HL-60 (cell line): ENCODE measurements around the gene CNTNAP2.

Experiments used
- DNase-seq, 2 experiments: peaks; one replicate each; pipeline ENCODE4 v3.0.0-alpha.2; 2010 to 2020; ENCODE audit warnings: low read depth in 1 of 2, low spot score in 1 of 2
- H3K27ac ChIP-seq: fragments of 250-450 bp; sonication (Bioruptor Pico); replicated peaks from 2 replicates; pipeline ENCODE4 v1.5.1; 2020; ENCODE audit warnings: mild to moderate bottlenecking, moderate library complexity
- H3K27me3 ChIP-seq: fragments of 250-450 bp; sonication (Bioruptor Pico); 2 replicates; pipeline ENCODE4 v1.5.1; 2021; ENCODE audit warnings: mild to moderate bottlenecking, moderate library complexity; ENCODE audit not compliant: insufficient read depth, poor library complexity, severe bottlenecking
- H3K4me3 ChIP-seq: replicated peaks from 2 replicates; pipeline ENCODE4 v1.5.1; 2011; ENCODE audit warnings: mild to moderate bottlenecking, control low read depth, low read length; ENCODE audit not compliant: insufficient read depth
- CTCF ChIP-seq: IDR thresholded peaks from one replicate; pipeline ENCODE4 v1.5.1; 2011; ENCODE audit warnings: low read length, control low read depth, inconsistent platforms; ENCODE audit not compliant: insufficient read depth
- GABPA ChIP-seq: IDR thresholded peaks from 2 replicates; pipeline ENCODE4 v1.6.1; 2012; ENCODE audit warnings: low read depth
- POLR2AphosphoS5 ChIP-seq: IDR thresholded peaks from 2 replicates; pipeline ENCODE4 v1.6.1; 2012; ENCODE audit warnings: low read depth
- REST ChIP-seq: IDR thresholded peaks from 2 replicates; pipeline ENCODE4 v1.6.1; 2012; ENCODE audit warnings: low read depth; ENCODE audit not compliant: insufficient replicate concordance
- SPI1 ChIP-seq: IDR thresholded peaks from 2 replicates; pipeline ENCODE4 v1.6.1; 2012; ENCODE audit warnings: low read depth, mild to moderate bottlenecking, borderline replicate concordance

The CNTNAP2 gene

GRCh38 chr7:147438216-147438615 is 1321.6 kb downstream of the CNTNAP2 start:
- Histone ChIP-seq H3K27me3 (no peaks in the 10 kb centered on the region), H3K27ac (no peak overlapping the region), H3K4me3 (no peak overlapping the region)
- TF ChIP-seq CTCF (no peak), REST (no peak), SPI1 (no peak), GABPA (no peak), POLR2AphosphoS5 (no peak)
- no peak for DNase-seq

DNA sequence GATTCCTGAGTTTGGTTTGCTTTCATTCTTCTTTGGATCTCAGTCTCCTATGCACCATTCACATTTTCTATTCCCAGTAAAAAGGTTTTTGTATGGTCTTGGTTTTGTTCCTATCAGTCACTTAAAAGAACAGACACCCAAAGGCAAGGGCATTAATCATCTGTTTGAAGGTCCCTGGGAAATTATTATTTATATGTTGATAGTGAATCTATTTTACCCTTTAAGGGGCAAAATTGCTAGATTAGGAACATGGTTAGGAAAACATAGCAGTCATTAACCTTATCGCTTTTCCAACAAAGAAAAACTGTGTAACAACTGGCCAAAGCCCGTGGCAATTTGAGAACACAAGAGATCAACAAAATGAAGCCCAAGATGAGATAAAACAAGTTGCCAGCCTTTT is 1327.3 kb downstream of the CNTNAP2 start:
- H3K4me3 ChIP-seq: no peak overlapping the region
- no peak for DNase-seq
- TF ChIP-seq CTCF: no peak
- no peak for TF ChIP-seq REST
- no peak for TF ChIP-seq GABPA
- no peak for TF ChIP-seq POLR2AphosphoS5
- no peak for TF ChIP-seq SPI1
- no peak overlapping the region for H3K27ac ChIP-seq
- no peaks in the 10 kb centered on the region for H3K27me3 ChIP-seq

GRCh38 chr7:147452816-147453215 is 1336.2 kb downstream of the CNTNAP2 start:
- TF ChIP-seq GABPA (no peak), CTCF (no peak), POLR2AphosphoS5 (no peak), REST (no peak), SPI1 (no peak)

More at GRCh38 chr7:147452816-147453215, 1336.2 kb downstream of the CNTNAP2 start:
- Histone ChIP-seq H3K4me3 (no peak overlapping the region), H3K27me3 (no peaks in the 10 kb centered on the region), H3K27ac (no peak overlapping the region)
- no peak for DNase-seq
